ENCODE results near the gene BANK1. TPM values are rescaled to one million over a fixed set of nuclear protein-coding genes. Genes with fewer than 3 reads are reported as not detected.
A peak's percentile ranks its signal among the peaks of the same experiment; 100 is the strongest.

BANK1 gene
- polyA plus RNA-seq (2013, experiment 1 of 2; ENCODE audit: insufficient read length): 1.2 TPM
- polyA plus RNA-seq (2013, experiment 2 of 2; ENCODE audit: insufficient read length): 0.78 TPM

GRCh38 chr4:101790521-101791181, at the start of gene BANK1:
Gene BANK1 (plus strand): TSS chr4:101790730. CDS start chr4:101790881, 151 bp downstream.
- DNase-seq: peak; percentile 43

GRCh38 chr4:101753721-101754120, 36.8 kb upstream of the BANK1 start:
- DNase-seq: peak; percentile 76

GRCh38 chr4:101756181-101756580, 34.3 kb upstream of the BANK1 start:
- DNase-seq: no peak

DNA sequence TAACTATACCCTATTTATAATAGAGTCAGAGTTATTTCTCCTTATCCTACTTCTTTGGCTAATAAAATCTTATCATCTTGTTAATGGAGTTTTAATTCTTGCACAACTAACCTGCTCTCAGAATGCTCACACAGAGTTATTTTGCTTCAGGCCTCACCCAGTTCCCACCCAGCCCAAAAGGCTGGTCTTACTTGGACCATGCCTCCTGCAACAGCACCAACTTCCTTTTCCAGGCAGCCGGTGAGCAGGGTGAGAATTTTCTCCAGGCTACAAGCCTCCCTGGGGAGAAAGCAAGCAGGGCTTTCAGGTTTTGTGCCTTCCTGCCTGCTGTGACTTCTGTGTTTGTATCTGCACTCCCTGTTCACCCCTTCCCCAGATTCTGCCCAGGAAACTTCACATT, 29.1 kb upstream of the BANK1 start:
- no peak for DNase-seq

GRCh38 chr4:101762025-101762424, 28.5 kb upstream of the BANK1 start:
- DNase-seq: no peak

- no peak for DNase-seq
Observed at GRCh38 chr4:101762534-101762933, 28.0 kb upstream of the BANK1 start.

DNA sequence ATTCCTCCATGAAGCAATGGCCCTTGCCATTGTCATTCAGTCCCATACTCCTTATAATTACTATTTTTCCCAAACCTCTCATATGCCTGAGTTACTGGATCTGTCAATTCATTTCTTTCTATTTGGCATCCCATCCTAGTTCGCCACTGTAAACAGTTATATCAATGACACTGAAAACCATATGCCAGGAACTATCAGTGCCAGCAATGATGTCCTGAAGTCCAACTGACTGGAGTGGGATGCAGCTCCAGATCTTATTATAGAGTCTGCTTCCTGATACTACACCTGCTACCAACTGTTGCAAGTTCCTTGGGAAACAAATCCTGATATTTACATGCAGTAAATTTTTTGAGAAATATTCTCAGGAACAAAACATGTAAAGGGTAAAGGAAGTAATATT, 27.0 kb upstream of the BANK1 start:
- DNase-seq: no peak

DNA sequence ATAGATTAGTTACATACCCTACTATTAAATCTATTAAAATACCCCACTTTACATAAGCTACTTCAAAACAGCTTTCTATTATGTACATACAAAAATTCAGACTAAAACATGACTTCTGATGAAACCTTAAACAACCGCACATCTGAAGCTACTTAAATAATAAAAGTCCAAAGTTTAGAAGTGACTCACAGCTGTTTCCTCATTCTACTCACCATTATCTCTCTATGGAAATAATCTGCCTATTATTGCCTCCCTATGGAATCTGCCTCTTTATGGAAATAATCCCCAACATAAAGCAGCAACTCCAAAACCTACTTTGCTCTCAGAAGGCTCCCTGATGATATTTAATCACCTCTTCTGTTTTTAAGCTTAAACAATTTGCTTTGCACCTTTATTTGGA, 15.7 kb upstream of the BANK1 start:
- DNase-seq: peak; percentile 74

GRCh38 chr4:101777431-101777830, 13.1 kb upstream of the BANK1 start:
- DNase-seq: no peak

- no peak for DNase-seq
Observed at GRCh38 chr4:101780284-101780683, 10.2 kb upstream of the BANK1 start.

GRCh38 chr4:101782546-101782945, 8.0 kb upstream of the BANK1 start:
- no peak for DNase-seq

DNA sequence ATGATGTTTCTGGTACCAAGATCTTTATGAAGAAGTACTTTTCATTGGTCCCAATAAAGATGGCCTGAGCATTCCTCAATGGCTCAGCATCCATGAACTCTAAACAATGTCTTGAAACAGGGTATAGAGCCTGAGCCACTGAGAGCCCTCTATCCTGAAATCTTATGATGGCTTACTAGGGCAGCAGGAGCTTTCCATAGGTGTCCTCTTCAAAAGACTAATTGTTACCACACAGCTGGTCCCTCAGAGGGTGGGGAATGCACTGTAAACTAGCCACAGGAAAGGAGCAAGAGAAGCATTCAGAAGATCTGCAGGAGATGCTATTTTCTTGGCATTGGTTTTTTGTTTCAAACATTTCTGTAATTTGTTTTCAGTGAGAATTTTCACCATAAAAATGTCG, 5.6 kb upstream of the BANK1 start:
- no peak for DNase-seq

DNA sequence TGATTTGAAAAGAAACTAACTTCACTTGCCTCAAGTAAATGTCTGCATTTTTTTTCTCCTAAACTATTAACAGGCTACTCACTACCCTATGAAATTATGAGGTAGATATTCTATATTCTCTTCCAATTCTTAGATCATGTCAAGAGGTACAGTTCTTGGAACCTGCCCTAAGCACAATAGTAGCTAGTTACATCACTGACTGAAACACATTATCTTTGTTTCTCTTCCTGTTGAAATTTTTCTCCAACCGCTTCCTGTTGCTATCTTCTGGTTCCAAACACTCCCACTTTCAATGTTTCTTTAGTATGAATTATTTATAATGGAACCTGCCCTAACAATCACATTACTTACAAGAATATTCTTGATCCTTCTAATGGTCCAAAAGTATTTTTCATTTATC, 5.0 kb upstream of the BANK1 start:
- no peak for DNase-seq

- no peak for DNase-seq
Observed at GRCh38 chr4:101787701-101788316, 2.7 kb upstream of the BANK1 start.

DNA sequence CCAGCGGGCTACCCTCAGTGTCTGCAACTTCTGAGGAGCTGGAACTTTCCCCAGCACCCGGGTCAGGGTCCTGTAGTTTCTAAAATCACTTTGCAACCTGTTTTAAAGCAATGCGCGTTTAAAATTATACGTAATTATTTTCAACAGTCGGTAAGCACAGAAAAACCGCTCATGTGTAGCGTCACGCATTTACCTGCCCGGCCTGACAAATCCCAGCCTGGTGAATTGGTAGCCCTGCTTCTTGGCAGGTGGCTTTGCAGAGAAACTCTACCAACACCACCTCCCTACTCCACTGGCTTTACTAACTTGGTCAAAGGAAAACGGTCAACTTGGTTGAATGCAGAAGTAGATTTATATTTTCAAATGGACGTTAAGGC, 640 bp downstream of the BANK1 start:
- DNase-seq: no peak

- peak; percentile 57 for DNase-seq
Observed at GRCh38 chr4:101792056-101792590, 1.6 kb downstream of the BANK1 start.

- no peak for DNase-seq
Observed at GRCh38 chr4:101793397-101793796, 2.9 kb downstream of the BANK1 start.

- peak; percentile 49 for DNase-seq
Observed at GRCh38 chr4:101794806-101795205, 4.3 kb downstream of the BANK1 start.

GRCh38 chr4:101795704-101796103, 5.2 kb downstream of the BANK1 start:
- no peak for DNase-seq

GRCh38 chr4:101801958-101802357, 11.4 kb downstream of the BANK1 start:
- DNase-seq: no peak

GRCh38 chr4:101806914-101807313, 16.4 kb downstream of the BANK1 start:
- DNase-seq: no peak

GRCh38 chr4:101807351-101807750, 16.8 kb downstream of the BANK1 start:
- no peak for DNase-seq

DNA sequence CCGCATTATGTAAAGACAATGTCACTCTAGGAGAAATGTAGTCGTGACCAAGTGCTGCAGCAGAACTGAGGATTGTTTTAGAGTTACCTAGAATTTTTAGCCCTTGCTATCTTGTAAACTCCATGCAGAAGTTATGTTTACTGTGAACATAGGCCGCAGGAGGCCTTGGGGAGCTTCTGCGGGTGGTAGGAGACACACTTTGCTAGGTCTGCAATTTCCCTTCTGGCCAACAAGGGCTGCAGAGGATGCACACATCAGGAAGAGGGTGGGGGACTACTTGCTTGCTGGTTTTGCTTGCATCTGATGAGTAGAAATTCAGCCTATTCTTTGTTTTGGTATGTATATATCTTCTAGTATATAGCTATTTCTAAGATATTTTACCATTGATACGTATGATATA, 23.1 kb downstream of the BANK1 start:
- DNase-seq: no peak

GRCh38 chr4:101818362-101818761, 27.8 kb downstream of the BANK1 start:
- peak; percentile 77 for DNase-seq
